Suprapubic skin (tissue), 4 donors: Measurements from ENCODE around the gene RNF212.

Experiments
- POLR2A ChIP-seq, 2 donors: fragments of 450-650 bp; IDR thresholded peaks; one replicate each; pipeline ENCODE4 v1.6.1; 2017; ENCODE audit warnings: antibody characterized with exemption in 2 of 2, mild to moderate bottlenecking in 2 of 2, moderate library complexity in 2 of 2
- POLR2AphosphoS5 ChIP-seq, 3 donors: sonication (generic); formaldehyde crosslinking; IDR thresholded peaks; one replicate each; pipeline ENCODE4 v1.6.1; 2017; ENCODE audit warnings: antibody characterized with exemption in 3 of 3
- TF ChIP-seq, protein P1 (sequence below), 2 donors: fragments of 200-600 bp in 1 of 2; fragments of 450-650 bp in 1 of 2; sonication (generic) in 1 of 2; IDR thresholded peaks; one replicate each; pipeline ENCODE4 v1.5.1; 2016 to 2019; ENCODE audit warnings: antibody characterized with exemption in 2 of 2, mild to moderate bottlenecking in 1 of 2, moderate library complexity in 1 of 2

DNA sequence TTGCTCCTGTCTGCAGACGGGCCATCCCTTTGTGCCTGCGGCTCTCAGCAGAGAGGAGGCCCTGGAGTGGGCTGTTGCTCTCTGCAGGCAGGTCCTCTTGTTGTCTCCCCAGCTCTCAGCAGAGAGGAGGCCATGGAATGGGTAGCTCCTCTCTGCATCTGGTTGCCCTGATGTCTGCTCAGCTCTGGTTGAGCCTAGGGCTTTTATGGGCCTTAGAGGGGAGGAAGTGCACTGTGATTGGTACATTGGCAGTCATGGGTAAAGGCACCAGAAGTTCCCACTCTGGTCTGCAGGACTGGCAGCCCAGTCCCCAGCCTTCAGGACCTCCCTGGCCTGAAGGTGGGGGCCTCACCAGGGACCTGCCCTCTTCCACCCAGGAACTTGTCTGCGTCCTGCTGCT lies 37.5 kb upstream of the RNF212 start:
- TF ChIP-seq, protein P1, sequence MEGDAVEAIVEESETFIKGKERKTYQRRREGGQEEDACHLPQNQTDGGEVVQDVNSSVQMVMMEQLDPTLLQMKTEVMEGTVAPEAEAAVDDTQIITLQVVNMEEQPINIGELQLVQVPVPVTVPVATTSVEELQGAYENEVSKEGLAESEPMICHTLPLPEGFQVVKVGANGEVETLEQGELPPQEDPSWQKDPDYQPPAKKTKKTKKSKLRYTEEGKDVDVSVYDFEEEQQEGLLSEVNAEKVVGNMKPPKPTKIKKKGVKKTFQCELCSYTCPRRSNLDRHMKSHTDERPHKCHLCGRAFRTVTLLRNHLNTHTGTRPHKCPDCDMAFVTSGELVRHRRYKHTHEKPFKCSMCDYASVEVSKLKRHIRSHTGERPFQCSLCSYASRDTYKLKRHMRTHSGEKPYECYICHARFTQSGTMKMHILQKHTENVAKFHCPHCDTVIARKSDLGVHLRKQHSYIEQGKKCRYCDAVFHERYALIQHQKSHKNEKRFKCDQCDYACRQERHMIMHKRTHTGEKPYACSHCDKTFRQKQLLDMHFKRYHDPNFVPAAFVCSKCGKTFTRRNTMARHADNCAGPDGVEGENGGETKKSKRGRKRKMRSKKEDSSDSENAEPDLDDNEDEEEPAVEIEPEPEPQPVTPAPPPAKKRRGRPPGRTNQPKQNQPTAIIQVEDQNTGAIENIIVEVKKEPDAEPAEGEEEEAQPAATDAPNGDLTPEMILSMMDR (IDR thresholded peaks at IDR 0.05), result no peak
- TF ChIP-seq POLR2A (IDR thresholded peaks at IDR 0.05) (no peak), POLR2AphosphoS5 (IDR thresholded peaks at IDR 0.05) (no peak)
